ENCODE results near the gene CD300E. TPM values are rescaled to one million over a fixed set of nuclear protein-coding genes. Genes with fewer than 3 reads are reported as not detected.
A peak's percentile ranks its signal among the peaks of the same experiment; 100 is the strongest.

The CD300E gene
- total RNA-seq, 1 experiment from 2014 or later = not detected

DNA sequence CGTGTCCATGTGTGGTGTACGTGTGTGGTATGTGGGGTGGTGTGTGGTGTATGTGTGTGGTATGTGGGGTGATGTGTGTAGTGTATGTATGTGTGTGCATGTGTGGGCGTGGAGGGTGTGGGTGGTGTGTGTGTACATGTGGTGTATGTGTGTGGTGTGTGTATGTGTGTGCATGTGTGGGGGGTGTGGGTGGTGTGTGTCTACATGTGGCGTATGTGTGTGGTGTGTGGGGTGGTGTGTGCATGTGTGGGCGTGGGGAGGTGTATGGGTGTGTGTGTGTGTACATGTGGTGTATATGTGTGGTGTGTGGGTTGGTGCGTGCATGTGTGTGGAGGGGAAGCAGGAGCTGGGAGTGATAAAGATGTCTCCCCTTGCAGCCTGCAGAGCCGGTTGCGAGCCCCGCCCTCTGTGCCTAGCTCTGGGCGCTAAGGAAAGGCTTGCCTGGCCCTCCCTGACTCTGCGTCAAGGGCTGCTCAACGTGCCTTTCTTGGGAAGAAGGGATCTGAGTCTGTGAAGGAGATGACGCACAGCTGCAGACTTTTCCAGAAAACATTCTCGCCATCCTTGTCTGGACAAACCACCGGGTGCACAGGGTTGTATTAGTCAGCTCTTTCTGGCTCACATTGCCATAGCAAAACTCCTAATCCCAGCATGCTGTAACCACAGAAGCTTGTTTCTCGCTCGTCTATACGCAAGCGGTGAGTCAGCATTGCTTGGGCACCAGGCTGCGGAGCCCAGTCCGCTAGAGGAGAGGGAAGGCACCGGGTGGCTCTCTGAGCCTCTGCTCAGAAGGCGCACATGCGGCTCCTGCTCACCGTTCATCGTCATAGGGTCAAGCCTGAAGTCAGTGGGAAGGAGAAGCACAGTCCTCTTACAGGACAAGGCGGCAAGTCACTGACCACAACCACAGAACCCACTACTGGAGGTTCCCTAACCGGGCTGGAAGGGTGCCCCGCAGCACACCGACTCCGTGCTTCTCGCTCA, 54.2 kb downstream of the CD300E start:
- peak overlapping the region; percentile 37 for H3K4me3 Mint-ChIP-seq (ENCODE audit: unreplicated experiment)
- peak; percentile 100 for DNase-seq (ENCODE audit: unreplicated experiment)
- POLR2A ChIA-PET = interaction anchor here (0.5 to 1.7 kb wide), 19 partner anchors 12 to 366 kb away, joined by 3 to 14 read pairs (median 4); partner anchors contain the start of genes CD300LD and FDXR
- no TSS peak for BruUV-seq (replicated peaks)
- H3K27me3 Mint-ChIP-seq (ENCODE audit: insufficient read depth, unreplicated experiment) = no peaks in the 10 kb centered on the region
- H3K27ac Mint-ChIP-seq (ENCODE audit: low read depth, unreplicated experiment) = peak overlapping the region; percentile 41
- peaks cover 33% of the 10 kb centered on the region for H3K4me1 Mint-ChIP-seq (ENCODE audit: insufficient read depth, unreplicated experiment)
- intact Hi-C loops (cut with micrococcal nuclease) = loop anchor here (10.0 kb wide), 1 partner anchor 295 kb away; no protein-coding TSS in a partner anchor
- no peaks in the 10 kb centered on the region for H3K9me3 Mint-ChIP-seq (ENCODE audit: unreplicated experiment)
- TF ChIP-seq CTCF (IDR thresholded peaks at IDR 0.05; ENCODE audit: unreplicated experiment) = no peak
- H3K36me3 Mint-ChIP-seq (ENCODE audit: insufficient read depth, unreplicated experiment) = no peaks in the 10 kb centered on the region
- CTCF ChIA-PET = interaction anchor here (0.6 to 0.8 kb wide), 4 partner anchors 17 to 301 kb away, joined by 3 to 5 read pairs (median 4); no protein-coding TSS in a partner anchor

DNA sequence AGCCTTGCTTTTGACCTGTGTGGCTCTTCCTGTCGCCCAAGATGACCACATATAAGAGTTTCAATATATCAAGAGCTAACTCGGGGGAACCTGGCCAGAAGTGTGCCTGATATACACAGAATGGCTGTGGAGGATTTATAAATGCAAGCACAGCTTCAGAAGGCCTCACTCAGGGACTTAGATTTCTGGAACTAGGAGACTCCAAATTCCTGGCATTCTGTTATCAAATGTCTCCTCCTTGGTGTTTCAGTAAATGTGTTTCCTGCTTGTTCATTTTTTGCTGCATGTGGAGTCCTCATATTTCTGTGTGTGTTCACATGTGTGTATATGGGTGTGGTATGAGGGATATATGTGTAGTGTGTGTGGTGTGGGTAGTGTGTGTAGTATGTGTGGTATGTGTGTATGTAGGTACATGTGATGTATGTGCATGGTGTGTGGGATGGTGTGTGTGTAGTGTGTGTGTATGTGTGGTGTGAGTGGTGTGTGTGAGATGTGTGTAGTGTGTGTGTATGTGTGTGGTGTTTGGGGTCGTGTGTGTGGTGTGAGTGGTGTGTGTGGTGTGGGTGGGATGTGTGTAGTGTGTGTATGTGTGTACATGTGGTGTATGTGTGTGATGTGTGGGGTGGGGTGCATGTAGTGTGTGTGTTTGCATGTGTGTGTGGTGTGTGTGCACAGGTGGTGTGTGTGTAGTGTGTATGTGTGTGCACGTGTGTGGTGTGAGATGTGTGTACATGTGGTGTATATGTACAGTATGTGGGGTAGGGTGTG, 55.2 kb downstream of the CD300E start:
- Mint-ChIP-seq H3K27ac (ENCODE audit: low read depth, unreplicated experiment) (peak overlapping the region; percentile 41), H3K27me3 (ENCODE audit: insufficient read depth, unreplicated experiment) (no peaks in the 10 kb centered on the region), H3K36me3 (ENCODE audit: insufficient read depth, unreplicated experiment) (no peaks in the 10 kb centered on the region), H3K4me1 (ENCODE audit: insufficient read depth, unreplicated experiment) (peaks cover 33% of the 10 kb centered on the region), H3K9me3 (ENCODE audit: unreplicated experiment) (peaks cover 6% of the 10 kb centered on the region), H3K4me3 (ENCODE audit: unreplicated experiment) (no peak overlapping the region)
- BruUV-seq (replicated peaks) = no TSS peak
- POLR2A ChIA-PET = interaction anchor here (1.0 to 1.7 kb wide), 3 partner anchors 16 to 48 kb away, joined by 3 to 11 read pairs (median 3); no protein-coding TSS in a partner anchor
- no peak for DNase-seq (ENCODE audit: unreplicated experiment)
- CTCF ChIA-PET = interaction anchor here (0.8 kb wide), 1 partner anchor 16 kb away, joined by 3 read pairs; no protein-coding TSS in a partner anchor
- intact Hi-C loops (cut with micrococcal nuclease) = loop anchor here (10.0 kb wide), 1 partner anchor 297 kb away; no protein-coding TSS in a partner anchor
- no peak for TF ChIP-seq CTCF (IDR thresholded peaks at IDR 0.05; ENCODE audit: unreplicated experiment)

GRCh38 chr17:74567397-74567796, 56.1 kb downstream of the CD300E start, which contains the start of gene CD300H:
Gene CD300H (minus strand): TSS chr17:74567509.
- Mint-ChIP-seq H3K27ac (ENCODE audit: low read depth, unreplicated experiment) (peak within 1 kb of the TSS; percentile 41), H3K9me3 (ENCODE audit: unreplicated experiment) (peaks cover 9% of the 10 kb centered on the region), H3K4me1 (ENCODE audit: insufficient read depth, unreplicated experiment) (peaks cover 33% of the 10 kb centered on the region), H3K27me3 (ENCODE audit: insufficient read depth, unreplicated experiment) (no peaks in the 10 kb centered on the region), H3K36me3 (ENCODE audit: insufficient read depth, unreplicated experiment) (no peaks in the 10 kb centered on the region), H3K4me3 (ENCODE audit: unreplicated experiment) (no peak within 1 kb of the TSS)
- DNase-seq (ENCODE audit: unreplicated experiment) = peak; percentile 50
- intact Hi-C loops (cut with micrococcal nuclease) = loop anchor here (10.0 kb wide), 1 partner anchor 297 kb away; no protein-coding TSS in a partner anchor
- POLR2A ChIA-PET = interaction anchor here (0.7 to 1.5 kb wide), 2 partner anchors 47 to 208 kb away, joined by 3 read pairs; no protein-coding TSS in a partner anchor
- no peak for TF ChIP-seq CTCF (IDR thresholded peaks at IDR 0.05; ENCODE audit: unreplicated experiment)
- CTCF ChIA-PET = interaction anchor here (1.2 to 2.3 kb wide), 2 partner anchors 36 to 37 kb away, joined by 5 to 8 read pairs; no protein-coding TSS in a partner anchor
- no TSS peak for BruUV-seq (replicated peaks)
